HG03432 (cell line): ENCODE results near the gene HLA-DMB.

Experiments used
- ATAC-seq: cut with Tn5 transposase; IDR thresholded peaks from one replicate; pipeline ENCODE4 v1.9.1; 2021; ENCODE audit warnings: mild to moderate bottlenecking, moderate library complexity; ENCODE audit not compliant: unreplicated experiment

HLA-DMB gene

GRCh38 chr6:32931211-32931610 is 9.6 kb downstream of the HLA-DMB start:
- no peak for ATAC-seq

GRCh38 chr6:32922083-32922482 is 18.7 kb downstream of the HLA-DMB start:
- ATAC-seq, result no peak

- ATAC-seq, result no peak
Measured at GRCh38 chr6:32920715-32921114, 20.1 kb downstream of the HLA-DMB start.

GRCh38 chr6:32912951-32913350 is 27.9 kb downstream of the HLA-DMB start:
- ATAC-seq, result no peak

- ATAC-seq, result no peak
Measured at GRCh38 chr6:32908897-32909296, 31.9 kb downstream of the HLA-DMB start.

- no peak for ATAC-seq
Measured at GRCh38 chr6:32906539-32906938, 34.3 kb downstream of the HLA-DMB start.

GRCh38 chr6:32905078-32905477 is 35.8 kb downstream of the HLA-DMB start:
- ATAC-seq, result no peak

- ATAC-seq, result no peak
Measured at GRCh38 chr6:32903952-32904351, 36.9 kb downstream of the HLA-DMB start.

GRCh38 chr6:32895006-32895345 is 45.9 kb downstream of the HLA-DMB start:
- peak; percentile 27 for ATAC-seq

- ATAC-seq, result peak; percentile 95
Measured at GRCh38 chr6:32894085-32895005, 46.5 kb downstream of the HLA-DMB start.

- ATAC-seq, result no peak
Measured at GRCh38 chr6:32890831-32891230, 50.0 kb downstream of the HLA-DMB start.

GRCh38 chr6:32889533-32889932 is 51.3 kb downstream of the HLA-DMB start:
- no peak for ATAC-seq

GRCh38 chr6:32888576-32888975 is 52.3 kb downstream of the HLA-DMB start:
- ATAC-seq, result no peak

- no peak for ATAC-seq
Measured at GRCh38 chr6:32887616-32888015, 53.2 kb downstream of the HLA-DMB start.

- no peak for ATAC-seq
Measured at GRCh38 chr6:32886681-32887383, 54.0 kb downstream of the HLA-DMB start.

- ATAC-seq, result no peak
Measured at GRCh38 chr6:32885698-32886286, 55.0 kb downstream of the HLA-DMB start.
